NCI-H748 treated with DMSO at 0.1 percent for 48 hours (cell line): ENCODE measurements around the gene PNKD.
A peak's percentile ranks its signal among the peaks of the same experiment; 100 is the strongest.

Source experiments
- DNase-seq: peaks from one replicate; lab custom pipeline; 2025; lab: John Stamatoyannopoulos, UW

The PNKD gene

DNA sequence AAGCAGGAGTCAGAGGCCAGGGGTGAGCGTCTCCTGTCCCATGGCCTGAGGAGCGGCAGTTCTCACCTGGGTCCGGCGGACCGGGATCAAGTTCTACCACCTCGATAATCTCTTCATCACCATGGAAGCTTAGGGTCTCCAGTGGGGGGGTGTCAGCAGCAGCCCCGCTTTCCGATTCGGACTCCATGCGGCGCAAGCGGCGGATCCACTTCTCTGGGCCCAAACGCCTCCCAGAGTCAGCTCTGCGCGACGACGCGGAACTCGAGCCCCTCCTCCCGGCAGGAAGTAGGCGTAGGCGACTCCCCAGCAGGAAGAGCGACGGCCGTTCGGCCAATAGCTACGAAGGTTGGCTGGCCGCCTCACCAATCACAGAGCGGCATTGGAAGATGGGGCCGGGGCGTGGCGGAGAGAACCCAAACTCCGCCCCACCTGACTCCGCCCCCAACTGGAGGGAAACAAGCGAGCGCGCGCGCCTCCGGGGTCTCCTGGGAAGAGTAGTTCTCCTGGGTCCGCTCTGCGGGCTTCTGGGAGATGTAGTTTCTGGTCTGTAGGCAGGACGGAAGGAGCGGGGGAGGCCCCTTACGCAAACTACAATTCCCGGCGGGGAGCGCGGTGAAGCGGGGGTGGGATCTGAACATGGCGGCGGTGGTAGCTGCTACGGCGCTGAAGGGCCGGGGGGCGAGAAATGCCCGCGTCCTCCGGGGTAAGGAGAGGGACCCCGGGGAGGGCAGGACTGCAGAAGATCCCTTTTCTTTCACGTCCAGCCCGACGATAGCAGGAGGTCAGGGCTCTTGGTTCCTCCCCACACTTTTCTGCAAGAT is at the start of gene PNKD, which contains the start of gene AAMP:
PNKD (plus strand) TSS at position 620 of the 821 bp plus-strand sequence; CDS start at position 637, 17 bp downstream.
AAMP (minus strand) TSS at position 238 of the 821 bp plus-strand sequence; CDS start at position 187, 51 bp downstream.
- DNase-seq = peak; percentile 98

DNA sequence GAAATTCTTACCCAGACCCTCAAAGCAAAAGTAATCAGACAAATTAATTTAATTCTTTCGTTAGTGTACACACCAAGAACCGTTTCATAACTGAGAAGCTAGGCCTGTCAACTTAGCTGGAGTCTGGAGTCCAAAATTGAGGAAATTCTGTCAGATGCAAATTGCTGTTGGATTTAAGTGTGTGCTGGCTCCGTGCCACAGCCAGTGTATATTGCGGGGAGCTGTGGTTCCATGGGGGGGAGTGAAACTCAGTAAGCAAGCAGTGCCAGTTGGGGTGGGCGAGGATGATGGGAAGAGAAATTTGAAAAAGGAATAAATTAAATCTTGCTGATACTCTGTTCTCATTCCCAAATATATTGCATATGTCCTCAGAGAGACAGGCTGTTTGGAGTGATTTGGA is 49.3 kb upstream of the PNKD start:
- no peak for DNase-seq

DNA sequence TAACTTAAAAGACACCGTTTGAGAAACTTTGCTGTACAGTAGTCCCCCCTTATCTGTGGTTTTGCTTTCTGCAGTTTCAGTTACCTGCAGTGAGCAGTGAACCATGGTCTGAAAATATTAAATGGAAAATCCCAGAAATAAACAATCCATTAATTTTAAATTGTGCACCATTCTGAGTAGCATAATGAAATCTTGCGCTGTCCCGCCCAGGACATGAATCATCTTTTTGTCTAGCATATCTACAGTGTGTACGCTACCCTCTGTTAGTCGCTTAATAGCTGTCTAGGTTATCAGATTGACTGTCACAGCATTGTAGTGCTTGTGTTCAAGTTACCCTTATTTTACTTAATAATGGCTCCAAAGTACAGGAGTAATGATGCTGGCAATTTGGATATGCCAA is 47.3 kb upstream of the PNKD start:
- no peak for DNase-seq

DNA sequence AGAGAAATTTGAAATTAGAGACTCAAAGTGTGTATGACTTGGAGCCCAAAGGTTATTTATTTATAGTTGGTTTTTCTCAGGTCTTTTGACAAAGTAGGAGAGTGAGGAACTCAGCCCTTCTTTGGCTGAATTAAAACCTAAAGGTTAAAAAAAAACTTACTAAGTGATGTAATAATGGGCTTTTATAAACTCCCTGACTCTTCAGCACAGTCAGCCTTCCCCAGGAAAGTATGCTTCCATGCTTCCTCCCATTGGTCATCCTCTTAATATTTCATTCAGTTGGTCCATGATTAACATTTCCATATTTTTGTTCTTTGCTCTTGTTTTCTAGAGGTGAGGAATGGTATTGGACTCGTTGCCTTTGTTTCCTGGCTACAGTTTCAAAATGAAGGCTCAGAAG is 46.1 kb upstream of the PNKD start:
- DNase-seq = no peak

GRCh38 chr2:218226903-218227302 is 43.4 kb upstream of the PNKD start:
- no peak for DNase-seq

GRCh38 chr2:218228366-218229090 is 41.8 kb upstream of the PNKD start:
- no peak for DNase-seq

GRCh38 chr2:218229239-218229638 is 41.1 kb upstream of the PNKD start:
- no peak for DNase-seq

DNA sequence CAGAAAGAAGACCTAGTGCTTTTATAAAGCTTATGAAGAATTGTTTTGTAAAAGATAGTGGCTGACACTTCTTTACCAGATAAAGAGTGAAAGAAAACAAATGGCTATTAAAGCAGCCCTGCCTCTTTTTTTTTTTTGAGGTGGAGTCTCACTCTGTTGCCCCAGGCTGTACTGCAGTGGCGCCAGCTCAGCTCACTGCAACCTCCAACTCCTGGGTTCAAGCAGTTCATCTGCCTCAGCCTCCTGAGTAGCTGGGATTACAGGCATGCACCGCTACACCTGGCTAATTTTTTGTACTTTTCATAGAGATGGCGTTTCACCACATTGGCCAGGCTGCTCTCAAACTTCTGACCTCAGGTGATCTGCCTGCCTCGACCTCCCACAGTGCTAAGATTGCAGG is 40.5 kb upstream of the PNKD start:
- DNase-seq = no peak

- no peak for DNase-seq
These were observed 39.4 kb upstream of the PNKD start for GRCh38 chr2:218230882-218231281.

- DNase-seq = no peak
These were observed 36.8 kb upstream of the PNKD start for GRCh38 chr2:218233543-218233942.

- DNase-seq = no peak
These were observed 35.8 kb upstream of the PNKD start for GRCh38 chr2:218234521-218234920.

GRCh38 chr2:218235017-218235416 is 35.3 kb upstream of the PNKD start:
- DNase-seq = no peak

- no peak for DNase-seq
These were observed 33.5 kb upstream of the PNKD start for GRCh38 chr2:218236829-218237228.

GRCh38 chr2:218238887-218239286 is 31.4 kb upstream of the PNKD start:
- no peak for DNase-seq

GRCh38 chr2:218244204-218244603 is 26.1 kb upstream of the PNKD start:
- DNase-seq = no peak

- no peak for DNase-seq
These were observed 25.7 kb upstream of the PNKD start for GRCh38 chr2:218244665-218245064.

DNA sequence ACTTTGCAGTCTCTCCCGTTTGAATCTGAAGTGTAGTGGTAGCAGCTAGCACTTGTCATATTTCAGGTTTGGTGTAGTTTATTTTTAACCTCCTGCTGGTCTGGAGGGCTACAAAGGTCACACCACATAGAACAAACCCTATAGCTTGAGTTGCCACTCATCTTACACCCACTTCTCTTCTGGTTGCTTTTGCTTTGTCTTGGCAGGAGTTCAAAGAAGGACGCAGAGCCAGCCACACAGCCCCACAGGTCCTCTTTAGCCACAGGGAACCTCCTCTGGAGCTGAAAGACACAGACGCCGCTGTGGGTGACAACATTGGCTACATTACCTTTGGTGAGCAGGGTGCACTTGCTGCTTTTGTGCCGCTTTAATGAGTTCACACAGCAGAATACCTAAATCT is 25.1 kb upstream of the PNKD start:
- DNase-seq = no peak

DNA sequence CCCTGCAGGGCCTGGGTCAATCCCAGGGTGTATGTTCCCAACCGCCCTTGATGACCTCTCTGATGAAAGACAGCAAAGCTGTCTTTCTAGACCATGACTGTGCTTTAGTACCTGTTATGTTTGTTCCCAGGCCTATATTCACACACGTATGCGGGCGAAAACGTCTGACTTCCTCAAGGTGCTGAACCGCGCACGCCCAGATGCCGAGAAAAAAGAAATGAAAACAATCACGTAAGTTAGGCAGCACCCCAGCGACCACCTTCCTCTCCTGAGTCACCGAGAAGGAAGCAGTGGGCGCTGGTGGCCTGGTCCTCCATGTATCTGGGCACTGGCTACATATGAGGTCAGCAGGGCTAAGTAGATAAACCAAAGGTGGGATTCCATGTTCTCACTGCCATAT is 20.6 kb upstream of the PNKD start:
- DNase-seq = no peak

DNA sequence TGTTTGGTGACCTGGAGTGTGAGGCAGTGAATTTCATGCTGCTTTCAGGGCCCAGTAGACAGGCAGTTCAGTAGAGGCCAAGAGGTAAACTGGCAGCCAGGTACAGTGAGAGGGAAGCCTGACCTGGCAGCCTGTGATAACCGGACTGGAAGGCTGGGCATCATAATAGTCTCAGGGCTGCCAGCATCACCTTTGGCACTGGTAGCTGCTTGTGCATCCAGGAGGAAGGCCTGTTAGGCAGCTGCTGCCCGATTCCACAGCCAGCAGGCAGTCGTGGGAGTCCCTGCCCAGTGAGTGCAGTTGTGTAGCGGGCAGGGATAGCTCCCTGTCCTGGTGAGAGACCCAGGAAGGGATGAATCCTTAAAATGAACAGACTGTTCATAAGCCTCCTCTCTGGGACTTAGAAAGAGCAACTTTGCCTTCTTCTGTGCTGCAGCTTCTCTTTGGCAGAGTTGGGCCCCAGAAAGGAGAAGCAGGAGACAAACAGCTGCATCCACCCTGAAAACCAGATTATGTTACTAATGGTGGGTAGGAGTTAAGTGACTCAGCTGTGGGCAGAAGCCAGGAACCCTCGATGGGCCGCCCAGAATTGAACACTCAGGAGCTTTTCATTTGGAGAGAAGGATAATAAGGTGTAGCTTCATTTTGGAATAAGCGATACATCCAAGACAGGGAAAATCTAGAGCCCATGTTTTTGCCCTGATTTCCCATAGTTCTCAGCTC is 17.6 kb upstream of the PNKD start:
- DNase-seq = no peak

DNA sequence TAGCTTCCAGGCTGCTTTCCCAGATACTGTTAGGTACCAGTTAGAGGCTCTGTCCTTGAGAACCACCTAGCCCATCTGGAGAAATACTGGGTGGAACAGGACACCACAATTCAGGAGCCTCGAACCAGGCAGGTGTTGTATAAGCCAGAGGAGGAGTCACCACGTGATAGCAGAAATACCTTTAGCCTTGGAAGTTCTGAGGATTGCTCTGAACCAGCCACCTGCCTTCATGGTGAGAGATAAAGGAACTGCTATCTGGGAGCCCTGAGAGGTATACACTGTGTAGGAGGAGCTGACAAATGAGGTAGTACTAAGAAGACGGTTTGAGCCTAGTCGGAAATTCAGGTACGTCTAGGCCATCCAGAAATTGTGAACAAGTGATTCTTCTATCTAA is 17.1 kb upstream of the PNKD start:
- no peak for DNase-seq

GRCh38 chr2:218255446-218255845 is 14.9 kb upstream of the PNKD start:
- no peak for DNase-seq

- no peak for DNase-seq
These were observed 13.5 kb upstream of the PNKD start for GRCh38 chr2:218256612-218257350.
